GM12891 (cell line): ENCODE measurements around the gene SLC39A6.

Experiments used
- PAX5 ChIP-seq: IDR thresholded peaks from 2 replicates; pipeline ENCODE4 v1.6.1; 2011; ENCODE audit warnings: low read length, moderate library complexity, mild to moderate bottlenecking; ENCODE audit not compliant: insufficient read depth, severe bottlenecking
- POLR2A ChIP-seq: IDR thresholded peaks from 2 replicates; pipeline ENCODE4 v1.6.1; 2011; ENCODE audit warnings: low read depth, low read length, control low read depth
- POLR2AphosphoS5 ChIP-seq: IDR thresholded peaks from 2 replicates; pipeline ENCODE4 v1.6.1; 2011; ENCODE audit warnings: low read depth, low read length, control low read depth
- POU2F2 ChIP-seq: IDR thresholded peaks from 2 replicates; pipeline ENCODE4 v1.6.1; 2011; ENCODE audit warnings: low read depth, mild to moderate bottlenecking, control low read depth, low read length, moderate library complexity
- SPI1 ChIP-seq: IDR thresholded peaks from 2 replicates; pipeline ENCODE4 v1.6.1; 2011; ENCODE audit warnings: low read depth, low read length, control low read depth
- TAF1 ChIP-seq: IDR thresholded peaks from 2 replicates; pipeline ENCODE4 v1.6.1; 2011; ENCODE audit warnings: low read depth, low read length, control low read depth

DNA sequence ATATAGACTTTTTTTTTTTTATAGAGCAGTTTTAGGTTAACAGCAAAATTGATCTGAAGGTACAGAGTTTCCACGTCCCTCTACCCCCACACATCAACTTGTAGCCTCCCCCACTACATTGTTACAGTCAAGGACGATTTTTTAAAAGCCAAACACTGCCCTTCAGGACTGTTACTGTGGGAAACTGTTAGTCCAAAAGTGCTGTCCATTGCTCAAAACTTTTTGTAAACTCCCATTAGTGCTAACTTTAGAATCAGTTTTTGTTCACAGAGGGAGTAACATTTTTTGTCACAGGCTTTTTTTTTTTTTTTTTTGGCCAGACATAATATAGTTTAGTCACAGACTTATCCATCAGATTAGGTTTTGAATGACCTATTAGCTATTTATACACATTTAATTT, 24.6 kb upstream of the SLC39A6 start:
- TF ChIP-seq POLR2A, result no peak
- TF ChIP-seq TAF1, result no peak
- TF ChIP-seq POLR2AphosphoS5, result no peak
- no peak for TF ChIP-seq SPI1
- TF ChIP-seq POU2F2, result no peak
- no peak for TF ChIP-seq PAX5
